GM10266 (cell line): ENCODE data around the gene ZNF892.

ENCODE experiments used
- DNase-seq: peaks from one replicate; pipeline ENCODE4 v3.0.0; 2012; ENCODE audit errors: extremely low spot score
- CTCF ChIP-seq: IDR thresholded peaks from 2 replicates; pipeline ENCODE4 v1.5.1; 2012; ENCODE audit warnings: mild to moderate bottlenecking, low read depth; ENCODE audit not compliant: control insufficient read depth, insufficient read depth; ENCODE audit errors: missing control alignments

ZNF892 gene

GRCh38 chr2:95166065-95166763, 41.1 kb upstream of the ZNF892 start:
- no peak for DNase-seq
- TF ChIP-seq CTCF = no peak

- DNase-seq = no peak
- TF ChIP-seq CTCF = no peak
Measured at GRCh38 chr2:95171902-95172301, 35.4 kb upstream of the ZNF892 start.

GRCh38 chr2:95174031-95174542, 33.2 kb upstream of the ZNF892 start:
- no peak for DNase-seq
- no peak for TF ChIP-seq CTCF

- no peak for DNase-seq
- TF ChIP-seq CTCF = no peak
Measured at GRCh38 chr2:95179451-95179850, 27.9 kb upstream of the ZNF892 start.

GRCh38 chr2:95181774-95182173, 25.5 kb upstream of the ZNF892 start:
- no peak for DNase-seq
- TF ChIP-seq CTCF = no peak

GRCh38 chr2:95185197-95185596, 22.1 kb upstream of the ZNF892 start:
- no peak for DNase-seq
- no peak for TF ChIP-seq CTCF

- TF ChIP-seq CTCF = no peak
- DNase-seq = no peak
Measured at GRCh38 chr2:95185973-95186372, 21.3 kb upstream of the ZNF892 start.
